ENCODE results near the gene TRAF2.

TRAF2 gene

GRCh38 chr9:136937186-136938001, 51.1 kb downstream of the TRAF2 start:
- DNase-seq (ENCODE audit: low spot score), result no peak

DNA sequence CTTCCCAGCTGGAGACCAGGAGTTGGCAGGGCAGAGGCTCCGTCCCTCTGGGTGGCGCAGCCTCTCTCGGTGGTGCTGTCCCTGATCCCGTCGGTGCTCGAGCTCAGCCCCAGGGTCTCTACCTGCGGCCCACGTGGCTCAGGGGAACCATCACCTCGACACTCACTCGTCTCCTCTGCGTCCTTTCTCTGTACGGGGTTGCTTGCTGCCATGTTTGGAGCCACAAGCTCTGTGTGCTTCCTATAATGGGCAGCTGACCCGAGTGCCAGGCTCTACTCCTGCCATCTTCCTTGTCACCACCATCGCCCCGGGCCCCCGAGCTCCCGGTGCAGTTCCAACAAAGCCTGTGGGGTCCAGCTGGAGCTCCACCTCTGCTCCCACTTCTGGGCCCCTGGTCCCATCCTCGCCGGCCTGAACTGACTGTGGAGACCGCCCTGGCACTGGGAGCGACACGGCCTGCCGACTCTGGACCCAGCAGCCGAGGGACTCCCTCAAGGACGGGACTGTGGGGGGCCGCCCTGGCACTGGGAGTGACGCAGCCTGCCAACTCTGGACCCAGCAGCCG, 53.2 kb downstream of the TRAF2 start:
- DNase-seq (ENCODE audit: low spot score), result no peak

DNA sequence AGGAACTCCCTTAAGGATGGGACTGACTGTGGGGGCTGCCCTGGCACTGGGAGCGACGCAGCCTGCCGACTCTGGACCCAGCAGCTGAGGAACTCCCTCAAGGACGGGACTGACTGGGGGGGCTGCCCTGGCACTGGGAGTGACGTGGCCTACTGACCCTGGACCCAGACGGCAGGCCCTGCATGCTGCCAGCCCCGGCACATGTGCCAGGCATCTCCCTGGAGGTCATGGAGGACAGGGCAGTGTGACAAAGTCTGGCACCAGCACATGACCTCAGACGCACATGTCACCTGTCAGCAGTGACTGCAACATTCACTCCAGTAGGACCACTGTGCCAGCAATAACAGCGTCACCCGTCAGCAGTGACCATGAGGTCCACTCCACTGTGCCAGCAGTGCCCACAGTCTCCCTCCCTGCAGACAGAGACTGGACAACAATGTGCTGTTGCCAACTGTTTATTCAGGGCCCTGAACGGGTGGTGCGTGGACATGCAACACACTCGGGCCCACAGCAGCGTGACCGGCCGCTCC, 53.7 kb downstream of the TRAF2 start:
- DNase-seq (ENCODE audit: low spot score), result no peak

DNA sequence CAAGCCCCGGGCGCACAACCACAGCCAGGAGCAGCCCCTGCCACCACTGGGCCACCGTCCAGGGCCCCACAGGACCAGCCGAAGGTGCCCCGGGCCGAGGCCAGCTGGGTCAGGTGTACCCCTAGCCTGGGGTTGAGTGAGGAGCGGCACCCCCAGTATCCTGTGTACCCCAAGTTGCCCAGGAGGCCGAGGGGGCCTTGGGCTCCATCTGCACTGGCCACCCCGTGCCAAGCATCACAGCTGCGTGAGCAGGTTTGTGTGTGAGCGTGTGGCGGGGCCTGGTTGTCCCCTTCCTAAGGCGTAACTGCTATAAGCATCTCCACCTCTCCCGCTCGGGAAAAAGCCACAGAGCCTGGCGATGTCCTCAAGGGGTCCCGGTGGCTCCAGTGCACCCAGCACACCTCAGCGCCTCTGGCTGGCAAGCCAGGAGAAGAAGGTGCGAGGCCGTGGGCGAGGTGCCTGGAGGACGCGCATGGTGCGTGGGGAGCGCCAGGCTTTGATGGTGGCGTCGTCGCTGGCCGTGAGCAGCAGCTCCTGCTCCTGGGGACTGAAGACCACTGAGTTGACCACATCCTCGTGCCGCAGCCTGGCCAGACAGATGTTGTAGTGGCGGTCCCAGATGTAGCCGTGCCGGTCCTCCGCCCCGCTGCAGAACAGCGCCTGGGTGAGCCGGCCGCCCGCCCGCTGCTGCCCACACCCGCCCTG, 54.4 kb downstream of the TRAF2 start:
- no peak for DNase-seq (ENCODE audit: low spot score)

GRCh38 chr9:136941231-136942111, 55.2 kb downstream of the TRAF2 start:
- DNase-seq (ENCODE audit: low spot score), result no peak

DNA sequence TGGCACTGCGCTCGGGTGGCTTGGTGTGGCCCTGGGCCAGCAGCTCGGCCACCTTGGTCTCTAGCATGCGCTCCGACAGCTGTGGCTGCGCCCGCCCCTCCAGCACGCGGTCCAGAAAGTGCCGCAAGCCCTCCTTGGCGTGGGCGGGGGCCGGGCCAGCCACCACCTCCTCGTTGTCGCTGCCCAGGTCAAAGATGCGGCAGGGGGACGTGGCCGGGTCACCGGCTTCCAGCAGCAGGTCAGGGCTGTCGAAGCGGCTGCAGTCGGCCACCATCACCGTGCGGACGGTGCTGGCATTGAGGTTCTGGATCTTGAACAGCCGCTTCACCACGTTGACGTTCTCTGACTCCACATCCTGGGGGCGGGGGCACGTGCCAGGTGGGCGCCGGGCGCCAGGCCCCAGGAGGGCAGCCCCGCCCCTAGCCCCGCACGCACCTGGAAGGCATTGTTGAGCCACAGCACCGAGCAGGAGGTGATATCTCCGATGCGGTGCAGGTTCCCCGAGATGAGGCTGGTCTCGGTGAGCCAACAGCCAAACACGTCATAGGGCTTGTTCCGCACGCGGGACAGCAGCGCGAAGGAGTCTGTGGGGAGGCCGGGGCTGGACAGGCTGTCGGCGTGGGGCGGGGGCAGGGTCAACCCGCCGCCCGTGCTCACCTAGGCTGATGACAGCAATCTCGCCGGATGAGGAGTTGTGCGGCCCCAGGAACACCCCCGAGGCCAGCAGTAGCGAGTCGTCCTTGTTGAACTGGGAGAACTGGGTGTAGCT, 56.0 kb downstream of the TRAF2 start:
- no peak for DNase-seq (ENCODE audit: low spot score)

DNA sequence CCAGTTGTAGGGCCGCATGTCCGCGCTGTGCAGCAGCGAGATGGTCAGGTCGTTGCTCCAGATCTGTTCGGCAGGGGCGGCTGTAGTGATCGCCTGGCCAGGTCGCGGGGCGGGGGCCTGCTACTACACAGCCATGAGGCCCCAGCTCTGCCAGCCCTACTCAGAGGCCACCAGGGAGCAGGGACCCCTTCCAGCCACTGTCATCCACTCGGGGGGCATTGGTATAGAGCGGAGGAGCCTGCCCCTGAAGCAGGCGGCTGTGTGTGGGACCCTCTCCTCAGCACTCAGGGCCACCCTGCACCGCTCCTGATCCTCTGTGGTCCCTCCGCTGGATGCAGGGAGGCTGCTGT, 56.5 kb downstream of the TRAF2 start:
- DNase-seq (ENCODE audit: low spot score), result no peak

DNA sequence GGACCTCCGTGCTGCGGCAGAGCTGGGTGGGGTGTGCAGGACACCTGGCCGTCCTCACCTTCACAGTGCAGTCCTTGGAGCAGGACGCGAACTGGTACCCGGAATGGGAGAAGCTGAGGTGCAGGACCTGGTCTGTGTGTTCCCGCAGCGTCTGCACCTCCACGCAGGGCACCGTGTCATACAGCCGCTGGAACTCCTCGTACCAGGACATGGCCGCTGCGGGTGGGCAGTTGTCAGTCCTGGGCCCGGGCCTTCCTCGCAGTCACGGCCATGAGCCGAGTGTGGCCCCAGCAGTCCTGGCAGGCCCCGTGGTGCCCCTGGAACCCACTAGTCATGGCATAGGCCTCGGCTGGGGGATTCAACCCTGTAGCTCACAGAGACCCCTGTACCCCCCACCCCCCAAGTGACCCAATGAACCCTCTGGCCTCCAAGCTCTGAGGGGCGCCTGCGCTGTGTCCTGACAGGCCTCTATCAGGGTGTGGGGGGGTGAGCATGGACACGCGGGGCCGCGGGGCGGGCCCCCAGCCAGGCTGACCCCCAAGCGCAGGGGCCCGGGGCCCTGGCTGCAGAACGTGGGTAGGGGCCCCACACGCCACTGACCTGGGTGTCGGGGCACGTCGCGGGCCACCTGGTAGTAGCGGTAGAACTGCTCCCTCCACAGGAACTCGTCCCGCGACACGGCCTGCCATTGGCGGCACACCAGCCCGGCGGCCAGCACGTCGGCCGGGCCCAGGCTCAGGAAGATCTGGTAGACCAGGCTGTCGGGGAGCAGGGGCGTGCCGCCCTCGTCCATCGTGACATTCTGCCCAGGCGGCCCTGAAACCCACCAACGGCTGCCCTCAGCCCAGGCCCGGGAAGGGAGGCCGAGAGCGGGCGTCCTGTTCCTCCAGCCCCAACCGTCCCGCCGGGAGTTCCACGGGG, 57.2 kb downstream of the TRAF2 start:
- DNase-seq (ENCODE audit: low spot score), result no peak

DNA sequence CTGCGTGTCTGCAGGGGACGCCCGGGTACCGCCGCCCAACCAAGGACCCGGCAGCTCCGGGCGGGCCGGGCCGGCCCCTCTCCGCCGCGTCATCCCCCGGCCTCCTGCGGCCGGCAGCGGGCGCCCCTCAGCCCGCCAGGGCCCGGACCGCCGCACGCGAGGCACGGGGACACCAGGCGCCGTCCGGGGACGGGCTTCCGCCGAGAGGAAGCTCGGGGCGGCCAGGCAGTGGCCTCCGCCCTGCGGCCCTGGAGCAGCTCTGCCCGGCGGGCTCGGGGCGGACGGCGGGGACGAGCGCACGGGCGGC, 57.8 kb downstream of the TRAF2 start:
- DNase-seq (ENCODE audit: low spot score), result no peak

DNA sequence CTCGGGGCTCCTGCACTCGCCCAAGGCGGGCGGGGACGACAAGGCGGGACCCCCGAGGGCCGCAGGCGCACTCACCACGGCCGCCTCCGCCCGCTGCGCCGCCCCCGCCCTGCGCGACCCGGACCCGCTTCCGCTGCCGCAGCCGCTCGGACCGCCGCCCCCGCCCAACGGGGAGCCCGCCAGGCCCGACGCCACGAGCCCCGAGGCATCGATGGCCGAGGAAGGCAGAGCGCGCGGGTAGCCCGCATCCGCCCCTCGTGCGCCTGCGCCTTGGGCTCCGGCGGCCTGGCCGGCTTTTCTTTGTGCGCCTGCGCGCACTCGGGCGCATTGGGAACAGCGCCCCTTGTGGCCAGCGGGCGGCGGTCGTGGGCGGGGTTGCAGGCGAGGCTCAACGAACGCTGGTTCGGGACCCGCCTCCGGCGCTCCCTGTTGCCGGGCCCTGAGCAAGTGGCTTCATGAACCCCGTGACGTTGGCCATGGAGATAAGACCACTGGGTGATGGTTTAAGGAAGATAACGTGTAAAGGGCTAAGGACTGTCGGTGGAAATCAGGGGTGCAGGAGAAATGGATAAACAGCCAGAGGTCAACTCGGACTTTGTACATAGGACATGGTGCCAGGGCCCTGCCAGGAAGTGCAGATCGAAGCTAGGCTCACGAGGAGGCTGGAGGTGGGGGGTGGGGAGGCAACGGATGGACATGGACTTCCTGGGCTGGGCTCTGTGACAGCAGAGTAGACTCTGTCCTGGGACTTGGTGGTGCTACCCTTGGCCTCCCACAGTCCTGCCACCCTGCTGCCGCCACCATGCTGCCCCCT, 58.4 kb downstream of the TRAF2 start, which contains the start of the genes C8G and FBXW5:
TSS of gene C8G (plus strand) at position 725 of the 814 bp plus-strand sequence. CDS start at position 803, 78 bp downstream.
TSS of gene FBXW5 (minus strand) at position 220 of the 814 bp plus-strand sequence. CDS start 655 bp downstream, outside the sequence.
- DNase-seq (ENCODE audit: low spot score), result peak; percentile 98

- DNase-seq (ENCODE audit: low spot score), result no peak
Observed at GRCh38 chr9:136945333-136946227, 59.3 kb downstream of the TRAF2 start.

DNA sequence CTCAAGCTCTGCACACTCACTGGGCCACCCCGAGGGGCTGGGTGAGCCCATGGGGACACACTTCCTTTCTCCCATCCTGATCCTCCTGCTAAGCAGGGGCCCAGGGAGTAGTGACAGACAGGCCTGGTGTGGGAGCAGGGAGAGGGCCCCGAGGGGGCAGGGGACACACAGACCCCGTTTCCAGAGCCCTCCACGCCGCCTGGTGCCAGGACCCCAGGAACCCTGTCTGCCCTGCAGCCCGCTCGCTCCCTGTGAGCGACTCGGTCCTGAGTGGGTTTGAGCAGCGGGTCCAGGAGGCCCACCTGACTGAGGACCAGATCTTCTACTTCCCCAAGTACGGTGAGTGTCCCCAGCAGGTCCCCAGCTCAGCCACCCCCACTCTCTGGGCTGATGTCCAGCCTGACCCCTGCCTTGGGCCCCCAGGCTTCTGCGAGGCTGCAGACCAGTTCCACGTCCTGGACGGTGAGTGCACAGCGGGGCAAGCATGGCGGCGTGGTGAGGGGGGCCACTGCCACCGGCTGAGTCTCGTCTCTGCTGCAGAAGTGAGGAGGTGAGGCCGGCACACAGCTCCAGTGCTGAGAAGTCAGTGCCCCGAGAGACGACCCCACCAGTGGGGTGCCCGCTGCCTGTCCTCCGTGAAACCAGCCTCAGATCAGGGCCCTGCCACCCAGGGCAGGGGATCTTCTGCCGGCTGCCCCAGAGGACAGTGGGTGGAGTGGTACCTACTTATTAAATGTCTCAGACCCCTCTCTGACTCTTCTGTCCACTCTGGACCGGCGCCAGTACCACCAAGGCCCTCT, 60.1 kb downstream of the TRAF2 start:
- DNase-seq (ENCODE audit: low spot score), result no peak

GRCh38 chr9:136947028-136947891, 60.9 kb downstream of the TRAF2 start:
- DNase-seq (ENCODE audit: low spot score), result no peak

GRCh38 chr9:136947955-136948510, 61.7 kb downstream of the TRAF2 start:
- no peak for DNase-seq (ENCODE audit: low spot score)

DNA sequence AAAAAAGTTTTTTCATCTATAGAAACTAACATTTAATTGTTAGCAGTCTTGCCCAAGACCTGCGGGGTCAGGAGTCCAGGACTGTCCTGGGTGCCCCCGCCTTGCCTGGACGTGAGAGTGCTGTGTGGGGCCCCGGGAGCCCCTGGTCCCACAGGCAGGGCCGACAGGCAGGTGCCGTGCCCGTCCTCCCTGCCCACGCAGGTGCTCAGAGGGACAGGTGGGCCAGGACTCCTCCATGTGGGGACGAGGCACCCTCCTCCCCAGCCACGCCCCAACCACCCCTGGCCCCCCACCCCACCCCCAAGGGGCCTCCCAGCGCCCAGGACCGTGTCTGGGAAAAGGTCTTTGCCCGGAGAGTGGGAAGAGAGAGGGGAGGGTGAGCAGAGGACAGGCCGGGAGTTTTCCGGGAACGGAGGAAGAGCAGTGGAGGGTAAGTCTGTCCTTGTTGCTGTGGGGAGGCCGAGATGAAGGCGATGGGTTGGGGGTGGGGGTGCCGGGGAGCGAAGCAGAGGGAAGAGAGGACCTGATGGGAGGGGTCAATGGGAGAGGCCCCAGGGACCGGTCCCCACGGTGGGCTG, 63.0 kb downstream of the TRAF2 start:
- DNase-seq (ENCODE audit: low spot score), result no peak

All from COLO829 (cell line).